Measurements from ENCODE around the gene WFS1. TPM values are rescaled to one million over a fixed set of nuclear protein-coding genes. Genes with fewer than 3 reads are reported as not detected.

WFS1 gene
- total and polyA plus RNA-seq, 4 donors = 11.9 to 66.1 (median 53.1) TPM

GRCh38 chr4:6290256-6290655, 20.6 kb downstream of the WFS1 start:
- no peaks in the 10 kb centered on the region for H3K9me3 ChIP-seq (ENCODE audit: control insufficient read depth, low read length)
- DNase-seq (no peak), ATAC-seq (ENCODE audit: low FRiP score) (no peak)
- no peaks in the 10 kb centered on the region for H3K4me1 ChIP-seq (ENCODE audit: control insufficient read depth in 1 of 2, insufficient read depth in 2 of 2, low read length in 2 of 2)
- no peaks in the 10 kb centered on the region for H3K27me3 ChIP-seq (ENCODE audit: control insufficient read depth in 1 of 2, insufficient read depth in 2 of 2, low read length in 1 of 2)
- no peak overlapping the region for H3K4me3 ChIP-seq (ENCODE audit: low read length in 2 of 2)
- H3K36me3 ChIP-seq (ENCODE audit: control insufficient read depth in 1 of 2, insufficient read depth in 2 of 2, low read length in 1 of 2) = peaks cover 0 to 14% of the 10 kb centered on the region in 2 donors
- no peak overlapping the region for H3K27ac ChIP-seq (ENCODE audit: low read depth in 1 of 2, low read length in 2 of 2)
- WGBS, 2 donors = 87% methylated on average over 7 of the region's 7 CpGs
- intact Hi-C loops (cut with DNase I) = no loop called here

GRCh38 chr4:6290769-6291547, 21.3 kb downstream of the WFS1 start:
- DNase-seq = no peak
- ATAC-seq (ENCODE audit: low FRiP score) = no peak
- WGBS, 2 donors = 86 to 94% methylated on average over 24 to 25 of the region's 25 CpGs
- intact Hi-C loops (cut with DNase I) = no loop called here
- no peaks in the 10 kb centered on the region for H3K9me3 ChIP-seq (ENCODE audit: control insufficient read depth, low read length)
- no peaks in the 10 kb centered on the region for H3K4me1 ChIP-seq (ENCODE audit: control insufficient read depth in 1 of 2, insufficient read depth in 2 of 2, low read length in 2 of 2)
- no peaks in the 10 kb centered on the region for H3K27me3 ChIP-seq (ENCODE audit: control insufficient read depth in 1 of 2, insufficient read depth in 2 of 2, low read length in 1 of 2)
- H3K4me3 ChIP-seq (ENCODE audit: low read length in 2 of 2) = no peak overlapping the region
- peaks cover 0 to 14% of the 10 kb centered on the region in 2 donors for H3K36me3 ChIP-seq (ENCODE audit: control insufficient read depth in 1 of 2, insufficient read depth in 2 of 2, low read length in 1 of 2)
- no peak overlapping the region for H3K27ac ChIP-seq (ENCODE audit: low read depth in 1 of 2, low read length in 2 of 2)

GRCh38 chr4:6291784-6292297, 22.2 kb downstream of the WFS1 start:
- DNase-seq = no peak

GRCh38 chr4:6292376-6293096, 22.9 kb downstream of the WFS1 start:
- intact Hi-C loops (cut with DNase I) = no loop called here
- Histone ChIP-seq H3K36me3 (ENCODE audit: control insufficient read depth in 1 of 2, insufficient read depth in 2 of 2, low read length in 1 of 2) (peaks cover 0 to 9% of the 10 kb centered on the region in 2 donors), H3K27me3 (ENCODE audit: control insufficient read depth in 1 of 2, insufficient read depth in 2 of 2, low read length in 1 of 2) (no peaks in the 10 kb centered on the region), H3K27ac (ENCODE audit: low read depth in 1 of 2, low read length in 2 of 2) (no peak overlapping the region), H3K4me3 (ENCODE audit: low read length in 2 of 2) (no peak overlapping the region), H3K4me1 (ENCODE audit: control insufficient read depth in 1 of 2, insufficient read depth in 2 of 2, low read length in 2 of 2) (no peaks in the 10 kb centered on the region), H3K9me3 (ENCODE audit: control insufficient read depth, low read length) (no peaks in the 10 kb centered on the region)
- WGBS, 2 donors = 80 to 83% methylated on average over 13 of the region's 13 CpGs
- DNase-seq (no peak), ATAC-seq (ENCODE audit: low FRiP score) (no peak)

More at GRCh38 chr4:6291784-6292297, 22.2 kb downstream of the WFS1 start:
- WGBS, 2 donors = 84 to 89% methylated on average over 21 of the region's 21 CpGs
- no peak for ATAC-seq (ENCODE audit: low FRiP score)
- Histone ChIP-seq H3K4me3 (ENCODE audit: low read length in 2 of 2) (no peak overlapping the region), H3K27me3 (ENCODE audit: control insufficient read depth in 1 of 2, insufficient read depth in 2 of 2, low read length in 1 of 2) (no peaks in the 10 kb centered on the region), H3K9me3 (ENCODE audit: control insufficient read depth, low read length) (no peaks in the 10 kb centered on the region), H3K27ac (ENCODE audit: low read depth in 1 of 2, low read length in 2 of 2) (no peak overlapping the region), H3K4me1 (ENCODE audit: control insufficient read depth in 1 of 2, insufficient read depth in 2 of 2, low read length in 2 of 2) (no peaks in the 10 kb centered on the region), H3K36me3 (ENCODE audit: control insufficient read depth in 1 of 2, insufficient read depth in 2 of 2, low read length in 1 of 2) (peaks cover 0 to 14% of the 10 kb centered on the region in 2 donors)
- intact Hi-C loops (cut with DNase I) = no loop called here

GRCh38 chr4:6293097-6293445, 23.4 kb downstream of the WFS1 start:
- DNase-seq = no peak
- WGBS, 2 donors = 85 to 86% methylated on average over 8 of the region's 8 CpGs

GRCh38 chr4:6293661-6294060, 24.0 kb downstream of the WFS1 start:
- Histone ChIP-seq H3K36me3 (ENCODE audit: control insufficient read depth in 1 of 2, insufficient read depth in 2 of 2, low read length in 1 of 2) (peaks cover 0 to 9% of the 10 kb centered on the region in 2 donors), H3K9me3 (ENCODE audit: control insufficient read depth, low read length) (no peaks in the 10 kb centered on the region), H3K4me1 (ENCODE audit: control insufficient read depth in 1 of 2, insufficient read depth in 2 of 2, low read length in 2 of 2) (no peaks in the 10 kb centered on the region), H3K27me3 (ENCODE audit: control insufficient read depth in 1 of 2, insufficient read depth in 2 of 2, low read length in 1 of 2) (no peaks in the 10 kb centered on the region), H3K4me3 (ENCODE audit: low read length in 2 of 2) (no peak overlapping the region), H3K27ac (ENCODE audit: low read depth in 1 of 2, low read length in 2 of 2) (no peak overlapping the region)
- ATAC-seq (ENCODE audit: low FRiP score) (no peak), DNase-seq (no peak)
- WGBS, 2 donors = 90 to 97% methylated on average over 8 of the region's 8 CpGs
- intact Hi-C loops (cut with DNase I) = no loop called here

More at GRCh38 chr4:6293097-6293445, 23.4 kb downstream of the WFS1 start:
- no peak overlapping the region for H3K4me3 ChIP-seq (ENCODE audit: low read length in 2 of 2)
- no peaks in the 10 kb centered on the region for H3K27me3 ChIP-seq (ENCODE audit: control insufficient read depth in 1 of 2, insufficient read depth in 2 of 2, low read length in 1 of 2)
- H3K36me3 ChIP-seq (ENCODE audit: control insufficient read depth in 1 of 2, insufficient read depth in 2 of 2, low read length in 1 of 2) = peaks cover 0 to 9% of the 10 kb centered on the region in 2 donors
- H3K27ac ChIP-seq (ENCODE audit: low read depth in 1 of 2, low read length in 2 of 2) = no peak overlapping the region
- no peaks in the 10 kb centered on the region for H3K9me3 ChIP-seq (ENCODE audit: control insufficient read depth, low read length)
- intact Hi-C loops (cut with DNase I) = no loop called here
- no peaks in the 10 kb centered on the region for H3K4me1 ChIP-seq (ENCODE audit: control insufficient read depth in 1 of 2, insufficient read depth in 2 of 2, low read length in 2 of 2)
- no peak for ATAC-seq (ENCODE audit: low FRiP score)

GRCh38 chr4:6294705-6295421, 25.2 kb downstream of the WFS1 start:
- no peak for ATAC-seq (ENCODE audit: low FRiP score)
- Histone ChIP-seq H3K4me3 (ENCODE audit: low read length in 2 of 2) (no peak overlapping the region), H3K9me3 (ENCODE audit: control insufficient read depth, low read length) (no peaks in the 10 kb centered on the region), H3K4me1 (ENCODE audit: control insufficient read depth in 1 of 2, insufficient read depth in 2 of 2, low read length in 2 of 2) (no peaks in the 10 kb centered on the region), H3K36me3 (ENCODE audit: control insufficient read depth in 1 of 2, insufficient read depth in 2 of 2, low read length in 1 of 2) (peaks cover 0 to 6% of the 10 kb centered on the region in 2 donors), H3K27ac (ENCODE audit: low read depth in 1 of 2, low read length in 2 of 2) (no peak overlapping the region), H3K27me3 (ENCODE audit: control insufficient read depth in 1 of 2, insufficient read depth in 2 of 2, low read length in 1 of 2) (no peaks in the 10 kb centered on the region)
- no peak for DNase-seq
- WGBS, 2 donors = 92 to 93% methylated on average over 27 of the region's 27 CpGs
- intact Hi-C loops (cut with DNase I) = no loop called here

- WGBS, 2 donors = 94% methylated on average over 14 of the region's 14 CpGs
- intact Hi-C loops (cut with DNase I) = no loop called here
- H3K9me3 ChIP-seq (ENCODE audit: control insufficient read depth, low read length) = no peaks in the 10 kb centered on the region
- DNase-seq (no peak), ATAC-seq (ENCODE audit: low FRiP score) (no peak)
- no peaks in the 10 kb centered on the region for H3K27me3 ChIP-seq (ENCODE audit: control insufficient read depth in 1 of 2, insufficient read depth in 2 of 2, low read length in 1 of 2)
- peaks cover 0 to 6% of the 10 kb centered on the region in 2 donors for H3K36me3 ChIP-seq (ENCODE audit: control insufficient read depth in 1 of 2, insufficient read depth in 2 of 2, low read length in 1 of 2)
- H3K4me3 ChIP-seq (ENCODE audit: low read length in 2 of 2) = no peak overlapping the region
- no peak overlapping the region for H3K27ac ChIP-seq (ENCODE audit: low read depth in 1 of 2, low read length in 2 of 2)
- H3K4me1 ChIP-seq (ENCODE audit: control insufficient read depth in 1 of 2, insufficient read depth in 2 of 2, low read length in 2 of 2) = no peaks in the 10 kb centered on the region
Observed at GRCh38 chr4:6295495-6295894, 25.8 kb downstream of the WFS1 start.

Measured in aorta (tissue), 5 donors.